Transverse colon (tissue), 4 donors: ENCODE results near the gene SCAPER.

Experiments
- POLR2AphosphoS5 ChIP-seq, 3 donors: sonication (generic); formaldehyde crosslinking; IDR thresholded peaks; one replicate each; pipeline ENCODE4 v1.6.1; 2016; ENCODE audit warnings: antibody characterized with exemption in 3 of 3
- TF ChIP-seq, protein P1 (sequence below), 5 experiments: fragments of 200-600 bp in 3 of 5; fragments of 450-650 bp in 2 of 5; sonication (generic) in 3 of 5; IDR thresholded peaks; 1 replicate in 2 of 5; 2 replicates in 3 of 5; pipeline ENCODE4 v1.5.1; 2016 to 2017; ENCODE audit warnings: antibody characterized with exemption in 5 of 5, inconsistent platforms in 3 of 5, mild to moderate bottlenecking in 2 of 5, moderate library complexity in 1 of 5

GRCh38 chr15:76335307-76336253, 569.6 kb downstream of the SCAPER start:
- TF ChIP-seq, protein P1, sequence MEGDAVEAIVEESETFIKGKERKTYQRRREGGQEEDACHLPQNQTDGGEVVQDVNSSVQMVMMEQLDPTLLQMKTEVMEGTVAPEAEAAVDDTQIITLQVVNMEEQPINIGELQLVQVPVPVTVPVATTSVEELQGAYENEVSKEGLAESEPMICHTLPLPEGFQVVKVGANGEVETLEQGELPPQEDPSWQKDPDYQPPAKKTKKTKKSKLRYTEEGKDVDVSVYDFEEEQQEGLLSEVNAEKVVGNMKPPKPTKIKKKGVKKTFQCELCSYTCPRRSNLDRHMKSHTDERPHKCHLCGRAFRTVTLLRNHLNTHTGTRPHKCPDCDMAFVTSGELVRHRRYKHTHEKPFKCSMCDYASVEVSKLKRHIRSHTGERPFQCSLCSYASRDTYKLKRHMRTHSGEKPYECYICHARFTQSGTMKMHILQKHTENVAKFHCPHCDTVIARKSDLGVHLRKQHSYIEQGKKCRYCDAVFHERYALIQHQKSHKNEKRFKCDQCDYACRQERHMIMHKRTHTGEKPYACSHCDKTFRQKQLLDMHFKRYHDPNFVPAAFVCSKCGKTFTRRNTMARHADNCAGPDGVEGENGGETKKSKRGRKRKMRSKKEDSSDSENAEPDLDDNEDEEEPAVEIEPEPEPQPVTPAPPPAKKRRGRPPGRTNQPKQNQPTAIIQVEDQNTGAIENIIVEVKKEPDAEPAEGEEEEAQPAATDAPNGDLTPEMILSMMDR (IDR thresholded peaks at IDR 0.05): no peak
- peak in 2 of 3 donors; percentile 21 to 24 for TF ChIP-seq POLR2AphosphoS5 (IDR thresholded peaks at IDR 0.05)
